Measurements from ENCODE around the gene RIMBP2. TPM values are rescaled to one million over a fixed set of nuclear protein-coding genes. Genes with fewer than 3 reads are reported as not detected.

RIMBP2 gene
- total RNA-seq, 1 donor from 2014 or later = 20.5 TPM

DNA sequence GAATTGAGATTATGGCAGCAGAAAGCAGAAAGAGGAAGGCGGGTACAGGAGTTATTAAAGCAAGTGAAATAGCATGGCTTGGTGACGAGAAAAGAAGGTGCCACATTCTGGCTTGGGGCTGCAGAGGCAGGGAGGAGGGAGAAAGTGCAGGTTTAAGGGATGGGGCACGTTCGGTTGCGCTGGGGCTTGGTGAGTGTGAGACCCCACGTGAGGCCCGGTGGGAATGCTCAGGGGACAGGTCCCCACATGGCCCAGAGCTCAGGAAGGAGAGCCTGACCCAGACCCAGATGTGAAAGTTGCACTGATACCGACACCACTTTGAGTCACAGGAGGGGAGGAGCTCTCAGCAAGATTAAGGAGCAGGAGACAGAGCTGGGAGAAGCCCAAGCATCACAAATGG is 191.3 kb downstream of the RIMBP2 start:
- no peak for DNase-seq
- Mint-ChIP-seq H3K36me3 (ENCODE audit: unreplicated experiment) (peaks cover 12% of the 10 kb centered on the region), H3K9me3 (ENCODE audit: unreplicated experiment) (peaks cover 7% of the 10 kb centered on the region), H3K4me3 (ENCODE audit: unreplicated experiment) (no peak overlapping the region), H3K4me1 (ENCODE audit: low read depth, unreplicated experiment) (peaks cover 3% of the 10 kb centered on the region), H3K27me3 (ENCODE audit: unreplicated experiment) (peaks cover 15% of the 10 kb centered on the region), H3K27ac (ENCODE audit: unreplicated experiment) (no peak overlapping the region)
- TF ChIP-seq, protein P1, sequence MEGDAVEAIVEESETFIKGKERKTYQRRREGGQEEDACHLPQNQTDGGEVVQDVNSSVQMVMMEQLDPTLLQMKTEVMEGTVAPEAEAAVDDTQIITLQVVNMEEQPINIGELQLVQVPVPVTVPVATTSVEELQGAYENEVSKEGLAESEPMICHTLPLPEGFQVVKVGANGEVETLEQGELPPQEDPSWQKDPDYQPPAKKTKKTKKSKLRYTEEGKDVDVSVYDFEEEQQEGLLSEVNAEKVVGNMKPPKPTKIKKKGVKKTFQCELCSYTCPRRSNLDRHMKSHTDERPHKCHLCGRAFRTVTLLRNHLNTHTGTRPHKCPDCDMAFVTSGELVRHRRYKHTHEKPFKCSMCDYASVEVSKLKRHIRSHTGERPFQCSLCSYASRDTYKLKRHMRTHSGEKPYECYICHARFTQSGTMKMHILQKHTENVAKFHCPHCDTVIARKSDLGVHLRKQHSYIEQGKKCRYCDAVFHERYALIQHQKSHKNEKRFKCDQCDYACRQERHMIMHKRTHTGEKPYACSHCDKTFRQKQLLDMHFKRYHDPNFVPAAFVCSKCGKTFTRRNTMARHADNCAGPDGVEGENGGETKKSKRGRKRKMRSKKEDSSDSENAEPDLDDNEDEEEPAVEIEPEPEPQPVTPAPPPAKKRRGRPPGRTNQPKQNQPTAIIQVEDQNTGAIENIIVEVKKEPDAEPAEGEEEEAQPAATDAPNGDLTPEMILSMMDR (IDR thresholded peaks at IDR 0.05; ENCODE audit: partially characterized antibody, unreplicated experiment) = no peak

DNA sequence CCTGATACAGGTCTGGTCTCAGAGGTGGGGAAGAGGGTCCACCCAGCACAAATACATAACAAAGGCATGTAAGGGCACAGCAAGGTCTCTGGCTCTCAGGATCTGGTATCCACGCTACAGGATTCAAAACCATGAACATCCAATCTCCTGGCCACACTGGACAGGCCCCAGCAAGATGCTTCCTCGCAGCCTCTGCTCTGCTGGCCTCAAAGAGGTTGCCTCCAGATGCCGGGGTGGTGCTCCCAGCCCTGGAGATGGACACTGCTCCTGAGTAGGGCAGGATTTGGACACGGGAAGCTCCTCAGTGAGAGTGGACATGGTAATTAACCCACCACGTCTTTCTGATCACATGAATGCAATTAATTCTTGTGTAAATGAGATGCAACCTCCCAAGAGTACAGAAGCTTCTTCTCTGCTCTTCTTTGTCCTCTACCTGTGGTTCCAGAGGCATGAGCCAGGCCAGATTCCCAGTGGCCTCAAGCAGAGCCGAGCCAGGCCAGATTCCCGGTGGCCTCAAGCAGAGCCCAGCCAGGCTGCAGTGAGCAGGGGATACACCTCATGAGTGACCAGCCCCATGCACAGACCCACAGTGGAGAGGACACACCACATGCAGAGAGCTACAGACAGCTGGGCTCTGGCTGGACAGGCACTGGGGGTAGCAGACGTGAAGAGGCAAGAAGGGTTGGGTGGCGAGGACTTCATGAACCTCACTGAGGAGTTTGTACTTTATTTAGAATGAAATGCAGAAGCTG is 192.1 kb downstream of the RIMBP2 start:
- TF ChIP-seq, protein P1 (IDR thresholded peaks at IDR 0.05; ENCODE audit: partially characterized antibody, unreplicated experiment) = no peak
- no peak for DNase-seq
- Mint-ChIP-seq H3K4me3 (ENCODE audit: unreplicated experiment) (no peak overlapping the region), H3K27me3 (ENCODE audit: unreplicated experiment) (peaks cover 15% of the 10 kb centered on the region), H3K4me1 (ENCODE audit: low read depth, unreplicated experiment) (peaks cover 3% of the 10 kb centered on the region), H3K9me3 (ENCODE audit: unreplicated experiment) (peaks cover 9% of the 10 kb centered on the region), H3K27ac (ENCODE audit: unreplicated experiment) (no peak overlapping the region), H3K36me3 (ENCODE audit: unreplicated experiment) (peaks cover 12% of the 10 kb centered on the region)

DNA sequence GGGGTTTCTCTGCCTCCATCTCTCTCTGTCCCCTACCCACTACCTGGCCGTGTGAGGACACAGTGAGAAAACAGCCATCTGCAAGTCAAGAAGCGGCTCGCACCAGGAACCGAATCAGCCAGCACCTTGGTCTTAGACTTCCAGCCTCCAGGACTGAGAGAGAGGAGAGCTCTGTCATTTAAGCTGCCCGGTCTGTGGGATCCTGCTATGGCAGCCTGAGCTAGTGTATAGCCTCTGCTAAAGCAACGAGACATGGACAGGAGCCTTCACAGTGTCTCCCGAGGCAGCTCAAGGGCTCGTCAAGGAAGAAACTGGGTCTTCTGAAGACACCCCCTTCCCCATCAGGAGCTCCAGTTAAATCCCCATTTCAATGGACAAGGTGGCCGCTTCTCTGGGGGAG is 192.9 kb downstream of the RIMBP2 start:
- Mint-ChIP-seq H3K27ac (ENCODE audit: unreplicated experiment) (no peak overlapping the region), H3K4me3 (ENCODE audit: unreplicated experiment) (no peak overlapping the region), H3K9me3 (ENCODE audit: unreplicated experiment) (peaks cover 9% of the 10 kb centered on the region), H3K27me3 (ENCODE audit: unreplicated experiment) (peaks cover 14% of the 10 kb centered on the region), H3K4me1 (ENCODE audit: low read depth, unreplicated experiment) (peaks cover 3% of the 10 kb centered on the region), H3K36me3 (ENCODE audit: unreplicated experiment) (peaks cover 12% of the 10 kb centered on the region)
- DNase-seq = no peak
- TF ChIP-seq, protein P1 (IDR thresholded peaks at IDR 0.05; ENCODE audit: partially characterized antibody, unreplicated experiment) = no peak

DNA sequence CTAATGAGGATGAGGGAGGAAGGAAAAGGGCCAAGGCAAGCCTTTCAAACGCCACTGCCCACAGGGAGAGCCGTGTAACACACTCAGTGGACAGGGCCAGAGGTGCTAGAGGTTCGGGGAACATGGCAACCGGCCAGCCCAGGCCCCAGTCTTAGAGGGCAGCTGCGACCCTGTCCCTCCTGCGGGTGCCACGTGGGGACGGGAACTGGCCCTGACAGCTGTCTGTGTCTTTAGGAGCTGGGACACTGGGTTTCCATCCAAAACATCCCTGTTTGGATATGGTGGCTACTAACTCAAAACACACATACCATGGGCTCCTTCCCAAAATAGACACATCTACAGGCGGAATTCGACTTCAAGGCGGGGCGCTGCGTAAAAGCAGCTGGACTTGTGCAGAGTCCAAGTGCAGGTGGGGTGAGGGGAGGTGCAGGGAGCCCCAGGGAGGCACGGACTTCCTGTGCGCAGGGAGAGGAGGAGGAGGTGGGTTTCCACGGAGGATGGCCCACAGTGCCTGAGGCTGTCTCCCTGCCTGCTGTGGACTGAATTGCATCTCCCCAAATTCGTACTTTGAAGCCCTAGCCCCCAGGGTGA is 193.8 kb downstream of the RIMBP2 start:
- Mint-ChIP-seq H3K4me3 (ENCODE audit: unreplicated experiment) (no peak overlapping the region), H3K36me3 (ENCODE audit: unreplicated experiment) (peaks cover 12% of the 10 kb centered on the region), H3K9me3 (ENCODE audit: unreplicated experiment) (peaks cover 9% of the 10 kb centered on the region)

More for the DNA sequence above, 193.8 kb downstream of the RIMBP2 start:
- no peak for DNase-seq
- TF ChIP-seq, protein P1 (IDR thresholded peaks at IDR 0.05; ENCODE audit: partially characterized antibody, unreplicated experiment) = no peak
- Mint-ChIP-seq H3K27ac (ENCODE audit: unreplicated experiment) (no peak overlapping the region), H3K4me1 (ENCODE audit: low read depth, unreplicated experiment) (peaks cover 3% of the 10 kb centered on the region), H3K27me3 (ENCODE audit: unreplicated experiment) (peaks cover 13% of the 10 kb centered on the region)

Data from glutamatergic neuron (in vitro differentiated cells).